ENCODE results near the gene CCDC12.

- TF ChIP-seq EP300 (IDR thresholded peaks at IDR 0.05): no peak
- no peak for TF ChIP-seq POLR2A (IDR thresholded peaks at IDR 0.05)
Measured at GRCh38 chr3:46987743-46988401, 11.3 kb upstream of the CCDC12 start.

Data from suprapubic skin (tissue), 2 donors.